HFFc6 (cell line): ENCODE data around the gene AAGAB. TPM values are rescaled to one million over a fixed set of nuclear protein-coding genes. Genes with fewer than 3 reads are reported as not detected.

Source experiments
- DNase-seq: peaks from one replicate; pipeline ENCODE4 v3.0.0-alpha.2; 2018
- H3K27ac Mint-ChIP-seq: 2 replicates; pipeline ENCODE4 v1.8.0; 2020; ENCODE audit warnings: mild to moderate bottlenecking, mixed read lengths
- H3K27me3 Mint-ChIP-seq: 2 replicates; pipeline ENCODE4 v1.8.0; 2021; ENCODE audit warnings: mild to moderate bottlenecking, moderate library complexity, mixed read lengths; ENCODE audit not compliant: insufficient read depth
- H3K36me3 Mint-ChIP-seq: 2 replicates; pipeline ENCODE4 v1.8.0; 2021; ENCODE audit warnings: low read depth, mixed read lengths
- H3K4me1 Mint-ChIP-seq: 2 replicates; pipeline ENCODE4 v1.8.0; 2020; ENCODE audit warnings: low read depth, mixed read lengths
- H3K4me3 Mint-ChIP-seq: 2 replicates; pipeline ENCODE4 v1.8.0; 2020; ENCODE audit warnings: mild to moderate bottlenecking, moderate library complexity, mixed read lengths
- H3K9me3 Mint-ChIP-seq: 2 replicates; pipeline ENCODE4 v1.8.0; 2020; ENCODE audit warnings: mild to moderate bottlenecking, mixed read lengths
- total RNA-seq, 6 experiments: library from RNA; stranded (reverse); fragmentation: NEBNext Ultra II Directional; extraction: Animal tissue kit (Norgen Biotek cat#: 25700); gene quantifications; 2 replicates in 1 of 6; 3 replicates in 5 of 6; pipeline ENCODE4 v1.2.3, GENCODE V29; 2021
- TF ChIP-seq, protein P1 (sequence below): fragments of 200-600 bp; sonication (generic); IDR thresholded peaks from 2 replicates; pipeline ENCODE4 v1.5.0; 2021; ENCODE audit warnings: antibody characterized with exemption, mild to moderate bottlenecking

The AAGAB gene
- total RNA-seq, 6 experiments from 2014 or later = 41.0 to 45.7 (median 42.0) TPM

DNA sequence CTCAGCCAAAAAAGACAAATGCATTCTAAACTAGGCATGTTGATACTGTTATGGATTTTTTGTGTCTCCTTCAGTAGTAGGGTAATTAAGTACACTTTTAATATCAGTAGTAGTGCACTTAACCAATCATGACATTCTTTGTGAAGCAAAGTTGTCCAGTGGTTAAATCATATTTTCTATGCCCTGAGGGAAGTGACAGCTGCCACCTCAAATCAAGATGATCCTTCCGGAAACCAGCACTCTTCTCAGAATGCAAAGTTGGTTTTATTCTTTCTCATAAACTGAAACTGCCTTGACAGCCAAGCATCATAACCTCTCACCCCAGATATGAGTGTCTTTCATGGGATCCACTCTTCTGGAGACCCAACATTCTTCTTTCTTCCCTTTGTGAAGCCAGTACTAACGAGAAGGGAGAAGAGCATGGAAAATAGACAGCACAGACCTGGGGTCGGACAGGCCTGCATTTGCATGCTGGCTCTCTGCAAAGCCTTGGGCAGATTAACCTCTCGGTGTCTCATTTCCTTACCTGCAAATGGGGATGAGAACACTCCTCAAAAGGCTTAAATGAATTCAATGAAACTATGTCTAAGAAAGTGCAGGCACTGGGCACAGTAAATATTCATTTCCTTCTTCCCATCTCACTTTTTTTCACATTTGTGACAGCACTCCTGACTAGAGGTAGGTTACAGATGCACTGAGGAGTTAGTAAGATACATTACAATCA is 13.2 kb downstream of the AAGAB start:
- TF ChIP-seq, protein P1, sequence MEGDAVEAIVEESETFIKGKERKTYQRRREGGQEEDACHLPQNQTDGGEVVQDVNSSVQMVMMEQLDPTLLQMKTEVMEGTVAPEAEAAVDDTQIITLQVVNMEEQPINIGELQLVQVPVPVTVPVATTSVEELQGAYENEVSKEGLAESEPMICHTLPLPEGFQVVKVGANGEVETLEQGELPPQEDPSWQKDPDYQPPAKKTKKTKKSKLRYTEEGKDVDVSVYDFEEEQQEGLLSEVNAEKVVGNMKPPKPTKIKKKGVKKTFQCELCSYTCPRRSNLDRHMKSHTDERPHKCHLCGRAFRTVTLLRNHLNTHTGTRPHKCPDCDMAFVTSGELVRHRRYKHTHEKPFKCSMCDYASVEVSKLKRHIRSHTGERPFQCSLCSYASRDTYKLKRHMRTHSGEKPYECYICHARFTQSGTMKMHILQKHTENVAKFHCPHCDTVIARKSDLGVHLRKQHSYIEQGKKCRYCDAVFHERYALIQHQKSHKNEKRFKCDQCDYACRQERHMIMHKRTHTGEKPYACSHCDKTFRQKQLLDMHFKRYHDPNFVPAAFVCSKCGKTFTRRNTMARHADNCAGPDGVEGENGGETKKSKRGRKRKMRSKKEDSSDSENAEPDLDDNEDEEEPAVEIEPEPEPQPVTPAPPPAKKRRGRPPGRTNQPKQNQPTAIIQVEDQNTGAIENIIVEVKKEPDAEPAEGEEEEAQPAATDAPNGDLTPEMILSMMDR = no peak
- Mint-ChIP-seq H3K27ac (no peak overlapping the region), H3K4me1 (peaks cover 48% of the 10 kb centered on the region), H3K4me3 (no peak overlapping the region), H3K36me3 (peaks cover 16% of the 10 kb centered on the region), H3K9me3 (no peaks in the 10 kb centered on the region), H3K27me3 (no peaks in the 10 kb centered on the region)
- DNase-seq = no peak

DNA sequence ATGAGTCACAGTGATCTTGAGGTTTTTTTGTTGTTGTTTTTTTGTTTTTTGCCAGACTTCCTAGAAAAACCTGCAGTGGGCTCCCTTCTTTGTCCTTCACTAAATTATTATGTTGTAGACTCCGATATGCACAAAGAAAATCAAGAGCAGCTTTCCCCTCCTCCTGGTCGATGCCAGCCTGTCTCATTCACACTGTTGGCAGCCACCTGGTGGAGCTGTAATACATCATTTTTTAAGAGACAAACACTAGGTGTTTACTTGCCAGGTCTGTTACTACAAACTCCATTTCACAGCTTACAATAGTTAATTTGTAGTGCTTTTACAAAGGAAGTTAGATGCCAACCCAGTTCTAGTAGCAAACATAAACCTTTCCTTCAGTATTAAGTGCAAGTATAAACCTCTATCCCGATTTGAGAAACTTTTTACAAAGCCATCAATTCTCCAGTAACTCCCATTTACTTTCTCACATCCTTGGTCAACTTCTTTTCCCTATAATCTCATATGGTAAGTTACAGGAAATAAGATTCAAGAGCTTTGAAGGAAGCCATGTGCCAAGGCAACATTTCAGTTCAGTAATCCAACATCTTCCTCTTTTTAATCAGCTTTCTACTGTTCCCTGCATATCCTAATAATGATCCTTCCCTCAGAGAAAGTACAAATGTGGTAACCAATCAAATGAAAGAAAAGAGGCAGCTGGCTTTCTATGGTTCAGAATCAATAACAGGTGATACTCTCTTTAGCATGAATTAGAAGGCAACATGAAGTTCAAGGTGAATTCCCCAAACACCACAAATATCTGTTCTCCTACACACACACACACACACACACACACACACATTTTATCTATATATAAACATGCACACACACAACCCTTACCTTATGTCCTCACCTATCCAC is 14.0 kb downstream of the AAGAB start:
- Mint-ChIP-seq H3K9me3 (no peaks in the 10 kb centered on the region), H3K36me3 (peaks cover 14% of the 10 kb centered on the region), H3K27me3 (no peaks in the 10 kb centered on the region), H3K4me1 (peaks cover 45% of the 10 kb centered on the region), H3K4me3 (no peak overlapping the region), H3K27ac (no peak overlapping the region)
- DNase-seq = no peak
- TF ChIP-seq, protein P1 = peak; percentile 46

DNA sequence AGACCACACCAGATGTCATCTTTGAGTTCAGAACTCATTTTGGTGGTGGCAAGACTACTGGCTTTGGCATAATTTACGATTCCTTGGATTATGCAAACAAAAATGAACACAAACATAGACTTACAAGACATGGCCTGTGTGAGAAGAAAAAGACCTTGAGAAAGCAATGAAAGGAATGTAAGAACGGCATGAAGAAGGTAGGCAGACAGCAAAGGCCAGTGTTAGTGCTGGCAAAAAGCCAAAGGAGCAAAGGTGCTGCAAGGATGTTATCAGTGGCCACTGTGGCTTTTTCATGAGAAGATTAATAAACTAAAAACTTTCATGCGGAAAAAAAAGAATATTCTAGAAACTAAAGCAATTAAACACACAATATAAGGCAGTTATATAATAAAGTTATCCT is 21.9 kb downstream of the AAGAB start:
- H3K36me3 Mint-ChIP-seq = peaks cover 61% of the 10 kb centered on the region
- TF ChIP-seq, protein P1 = no peak
- H3K4me1 Mint-ChIP-seq = peaks cover 18% of the 10 kb centered on the region

DNA sequence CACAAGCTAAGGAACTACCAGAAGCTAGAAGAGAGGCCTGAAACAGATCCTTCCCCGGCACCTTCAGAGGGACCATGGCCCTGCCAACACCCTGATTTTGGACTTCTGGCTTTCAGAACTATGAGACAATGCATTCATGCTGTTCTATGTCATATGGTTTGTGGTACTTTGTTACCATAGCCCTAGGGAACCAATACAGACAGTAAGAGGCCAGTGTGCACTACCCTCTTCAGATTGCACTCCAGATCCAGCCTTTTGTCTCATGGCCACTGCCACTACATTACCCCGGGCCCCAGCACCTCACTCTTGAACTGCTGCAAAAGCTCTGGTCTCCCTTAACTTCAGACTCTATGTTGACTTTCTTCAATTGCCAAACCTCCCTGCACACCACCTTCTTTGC is 24.0 kb downstream of the AAGAB start:
- Mint-ChIP-seq H3K27ac (peak overlapping the region; percentile 3; the same call in 1 of the 2 replicates), H3K9me3 (no peaks in the 10 kb centered on the region), H3K4me1 (peaks cover 31% of the 10 kb centered on the region), H3K36me3 (peaks cover 64% of the 10 kb centered on the region), H3K27me3 (no peaks in the 10 kb centered on the region), H3K4me3 (no peak overlapping the region)
- TF ChIP-seq, protein P1 = no peak
- no peak for DNase-seq

More for the DNA sequence above, 21.9 kb downstream of the AAGAB start:
- no peaks in the 10 kb centered on the region for H3K27me3 Mint-ChIP-seq
- DNase-seq = no peak
- no peaks in the 10 kb centered on the region for H3K9me3 Mint-ChIP-seq
- no peak overlapping the region for H3K4me3 Mint-ChIP-seq
- H3K27ac Mint-ChIP-seq = no peak overlapping the region; the same call in 1 of the 2 replicates

DNA sequence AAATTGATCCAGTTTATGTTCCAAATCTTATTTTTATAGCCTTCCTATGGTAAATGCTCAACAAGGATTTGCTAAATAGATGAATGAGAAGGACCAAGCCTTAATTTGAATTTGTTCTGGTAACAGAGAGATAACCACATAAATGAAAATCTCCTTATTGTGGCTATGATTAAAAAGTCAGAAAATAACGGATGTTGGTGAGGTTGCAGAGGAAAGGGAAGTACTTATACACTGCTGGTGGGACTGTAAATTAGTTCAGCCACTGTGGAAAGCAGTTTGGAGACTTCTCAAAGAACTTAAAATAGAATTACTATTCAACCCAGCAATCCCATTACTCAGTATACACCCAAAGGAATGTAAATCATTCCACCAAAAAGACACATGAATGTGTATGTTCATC is 26.2 kb downstream of the AAGAB start:
- TF ChIP-seq, protein P1 = no peak
- Mint-ChIP-seq H3K4me1 (peaks cover 40% of the 10 kb centered on the region), H3K4me3 (no peak overlapping the region), H3K27ac (no peak overlapping the region), H3K27me3 (no peaks in the 10 kb centered on the region), H3K9me3 (no peaks in the 10 kb centered on the region), H3K36me3 (peaks cover 54% of the 10 kb centered on the region)
- DNase-seq = no peak
